Hepatocyte (in vitro differentiated cells): ENCODE data around the gene THRAP3.

Experiments used
- EZH2 ChIP-seq: fragments of 200-600 bp; sonication (generic); IDR thresholded peaks from 2 replicates; pipeline ENCODE4 v1.6.1; 2016; ENCODE audit warnings: antibody characterized with exemption, mild to moderate bottlenecking, borderline replicate concordance
- EZH2phosphoT487 ChIP-seq: fragments of 200-600 bp; sonication (generic); IDR thresholded peaks from one replicate; pipeline ENCODE4 v1.6.1; 2018; ENCODE audit warnings: antibody characterized with exemption, mild to moderate bottlenecking, low read depth, moderate library complexity; ENCODE audit not compliant: unreplicated experiment, severe bottlenecking
- TF ChIP-seq, protein P1 (sequence below): fragments of 200-600 bp; sonication (generic); IDR thresholded peaks from 2 replicates; pipeline ENCODE4 v1.5.1; 2016; ENCODE audit warnings: antibody characterized with exemption, mild to moderate bottlenecking; ENCODE audit not compliant: poor library complexity

DNA sequence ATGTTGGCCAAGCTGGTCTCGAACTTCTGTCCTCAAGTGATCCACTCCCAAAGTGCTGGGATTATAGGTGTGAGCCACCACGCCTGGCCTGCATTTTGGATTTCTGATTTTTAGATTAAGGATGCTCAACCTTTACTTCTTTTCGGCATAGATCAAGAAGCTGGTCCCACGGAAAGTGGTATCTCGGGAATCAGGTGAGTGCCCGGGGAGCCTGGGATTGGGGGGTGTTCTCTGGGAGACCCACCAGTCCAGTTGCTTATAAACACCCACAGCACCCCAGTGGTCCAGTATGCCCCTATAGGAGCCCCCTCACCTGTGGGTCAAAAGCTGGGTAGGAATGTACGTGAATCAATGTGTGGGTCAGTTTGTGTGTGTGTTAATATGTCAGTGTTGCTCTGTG lies 85.2 kb downstream of the THRAP3 start:
- TF ChIP-seq EZH2 (no peak), EZH2phosphoT487 (no peak)
- TF ChIP-seq, protein P1, sequence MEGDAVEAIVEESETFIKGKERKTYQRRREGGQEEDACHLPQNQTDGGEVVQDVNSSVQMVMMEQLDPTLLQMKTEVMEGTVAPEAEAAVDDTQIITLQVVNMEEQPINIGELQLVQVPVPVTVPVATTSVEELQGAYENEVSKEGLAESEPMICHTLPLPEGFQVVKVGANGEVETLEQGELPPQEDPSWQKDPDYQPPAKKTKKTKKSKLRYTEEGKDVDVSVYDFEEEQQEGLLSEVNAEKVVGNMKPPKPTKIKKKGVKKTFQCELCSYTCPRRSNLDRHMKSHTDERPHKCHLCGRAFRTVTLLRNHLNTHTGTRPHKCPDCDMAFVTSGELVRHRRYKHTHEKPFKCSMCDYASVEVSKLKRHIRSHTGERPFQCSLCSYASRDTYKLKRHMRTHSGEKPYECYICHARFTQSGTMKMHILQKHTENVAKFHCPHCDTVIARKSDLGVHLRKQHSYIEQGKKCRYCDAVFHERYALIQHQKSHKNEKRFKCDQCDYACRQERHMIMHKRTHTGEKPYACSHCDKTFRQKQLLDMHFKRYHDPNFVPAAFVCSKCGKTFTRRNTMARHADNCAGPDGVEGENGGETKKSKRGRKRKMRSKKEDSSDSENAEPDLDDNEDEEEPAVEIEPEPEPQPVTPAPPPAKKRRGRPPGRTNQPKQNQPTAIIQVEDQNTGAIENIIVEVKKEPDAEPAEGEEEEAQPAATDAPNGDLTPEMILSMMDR, result no peak
